Neural crest cell (in vitro differentiated cells): ENCODE data around the gene TBCD. TPM values are rescaled to one million over a fixed set of nuclear protein-coding genes. Genes with fewer than 3 reads are reported as not detected.

Experiments used
- DNase-seq: peaks from one replicate; pipeline ENCODE4 v3.0.0; 2021; ENCODE audit warnings: low read depth, mixed read lengths, low spot score
- H3K27ac Mint-ChIP-seq: one replicate; pipeline ENCODE4 v1.8.0; 2021; ENCODE audit warnings: mild to moderate bottlenecking, mixed read lengths; ENCODE audit not compliant: unreplicated experiment
- H3K27me3 Mint-ChIP-seq: 2 replicates; pipeline ENCODE4 v1.8.0; 2021; ENCODE audit warnings: low read depth, mild to moderate bottlenecking, mixed read lengths
- H3K36me3 Mint-ChIP-seq: 2 replicates; pipeline ENCODE4 v1.8.0; 2021; ENCODE audit warnings: low read depth, mild to moderate bottlenecking, mixed read lengths
- H3K4me1 Mint-ChIP-seq: 2 replicates; pipeline ENCODE4 v1.8.0; 2021; ENCODE audit warnings: mixed read lengths
- H3K4me3 Mint-ChIP-seq: one replicate; pipeline ENCODE4 v1.8.0; 2021; ENCODE audit warnings: mild to moderate bottlenecking, mixed read lengths
- H3K9me3 Mint-ChIP-seq: 2 replicates; pipeline ENCODE4 v1.8.0; 2021; ENCODE audit warnings: mixed read lengths
- CTCF ChIP-seq: fragments of 200-600 bp; sonication (generic); conservative IDR thresholded peaks from 2 replicates; pipeline ENCODE4 v1.5.0; 2021; ENCODE audit warnings: antibody characterized with exemption, mild to moderate bottlenecking
- total RNA-seq: library from RNA; stranded (reverse); gene quantifications from 2 replicates; pipeline ENCODE4 v1.2.1, GENCODE V29; 2021

Gene TBCD
- total RNA-seq, 1 donor from 2014 or later, result 166 TPM

GRCh38 chr17:82808921-82809905 is 57.3 kb downstream of the TBCD start:
- Mint-ChIP-seq H3K27me3 (no peaks in the 10 kb centered on the region), H3K4me3 (no peak overlapping the region), H3K4me1 (no peaks in the 10 kb centered on the region), H3K9me3 (no peaks in the 10 kb centered on the region), H3K36me3 (no peaks in the 10 kb centered on the region), H3K27ac (no peak overlapping the region)
- DNase-seq, result no peak
- no peak for TF ChIP-seq CTCF

- Mint-ChIP-seq H3K4me1 (no peaks in the 10 kb centered on the region), H3K27ac (no peak overlapping the region), H3K4me3 (no peak overlapping the region), H3K36me3 (peaks cover under 1% of the 10 kb centered on the region), H3K27me3 (no peaks in the 10 kb centered on the region), H3K9me3 (no peaks in the 10 kb centered on the region)
- no peak for DNase-seq
- TF ChIP-seq CTCF, result no peak
Observed at GRCh38 chr17:82810644-82811430, 59.0 kb downstream of the TBCD start.

- no peaks in the 10 kb centered on the region for H3K27me3 Mint-ChIP-seq
- no peak for DNase-seq
- peaks cover 7% of the 10 kb centered on the region for H3K36me3 Mint-ChIP-seq
- TF ChIP-seq CTCF, result no peak
- no peaks in the 10 kb centered on the region for H3K4me1 Mint-ChIP-seq
- H3K27ac Mint-ChIP-seq, result no peak overlapping the region
- no peak overlapping the region for H3K4me3 Mint-ChIP-seq
- H3K9me3 Mint-ChIP-seq, result no peaks in the 10 kb centered on the region
Observed at GRCh38 chr17:82812058-82812457, 60.2 kb downstream of the TBCD start.

GRCh38 chr17:82812601-82813000 is 60.7 kb downstream of the TBCD start:
- Mint-ChIP-seq H3K36me3 (peaks cover 8% of the 10 kb centered on the region), H3K9me3 (no peaks in the 10 kb centered on the region), H3K27ac (no peak overlapping the region), H3K4me3 (no peak overlapping the region), H3K27me3 (no peaks in the 10 kb centered on the region), H3K4me1 (no peaks in the 10 kb centered on the region)
- DNase-seq, result no peak
- no peak for TF ChIP-seq CTCF

GRCh38 chr17:82813299-82814051 is 61.6 kb downstream of the TBCD start:
- peaks cover 15% of the 10 kb centered on the region for H3K36me3 Mint-ChIP-seq
- H3K4me3 Mint-ChIP-seq, result no peak overlapping the region
- H3K4me1 Mint-ChIP-seq, result no peaks in the 10 kb centered on the region
- H3K27me3 Mint-ChIP-seq, result no peaks in the 10 kb centered on the region
- DNase-seq, result no peak
- TF ChIP-seq CTCF, result no peak
- H3K27ac Mint-ChIP-seq, result no peak overlapping the region
- no peaks in the 10 kb centered on the region for H3K9me3 Mint-ChIP-seq
